Liver (tissue), 9 donors: ENCODE results near the gene CFAP97D2. TPM values are rescaled to one million over a fixed set of nuclear protein-coding genes. Genes with fewer than 3 reads are reported as not detected.

ENCODE experiments used
- DNase-seq: peaks from one replicate; pipeline ENCODE4 v3.0.0-alpha.2; 2017; ENCODE audit warnings: low spot score
- H3K27ac ChIP-seq, 2 donors: one replicate each; pipeline ENCODE4 v1.7.0; 2013; ENCODE audit warnings: inconsistent platforms in 2 of 2, low read length in 2 of 2, control low read depth in 1 of 2, low read depth in 1 of 2, mild to moderate bottlenecking in 1 of 2
- H3K27me3 ChIP-seq, 4 donors: one replicate each; pipeline versions ENCODE4 v1.6.1 to v1.7.0; 2013; ENCODE audit warnings: low read length in 3 of 4, inconsistent platforms in 1 of 4, mild to moderate bottlenecking in 1 of 4, moderate library complexity in 1 of 4; ENCODE audit not compliant: control insufficient read depth in 4 of 4, insufficient read depth in 4 of 4
- H3K36me3 ChIP-seq, 4 donors: one replicate each; pipeline versions ENCODE4 v1.6.1 to v1.7.0; 2013; ENCODE audit warnings: low read length in 3 of 4, mild to moderate bottlenecking in 3 of 4, low read depth in 1 of 4, moderate library complexity in 1 of 4; ENCODE audit not compliant: control insufficient read depth in 4 of 4, insufficient read depth in 3 of 4
- H3K4me1 ChIP-seq, 4 donors: one replicate each; pipeline versions ENCODE4 v1.6.1 to v1.7.0; 2013; ENCODE audit warnings: low read length in 3 of 4, mild to moderate bottlenecking in 3 of 4, moderate library complexity in 1 of 4; ENCODE audit not compliant: control insufficient read depth in 4 of 4, insufficient read depth in 4 of 4
- H3K4me3 ChIP-seq, 3 donors: one replicate each; pipeline versions ENCODE4 v1.6.1 to v1.7.0; 2013; ENCODE audit warnings: low read length in 3 of 3, control low read depth in 1 of 3, low read depth in 1 of 3, mild to moderate bottlenecking in 1 of 3
- H3K9ac ChIP-seq, 2 donors: one replicate each; pipeline ENCODE4 v1.7.0; 2013; ENCODE audit warnings: low read length in 2 of 2, mild to moderate bottlenecking in 2 of 2, moderate library complexity in 2 of 2, control low read depth in 1 of 2, low read depth in 1 of 2
- H3K9me3 ChIP-seq, 4 donors: one replicate each; pipeline versions ENCODE4 v1.6.1 to v1.7.0; 2013; ENCODE audit warnings: low read length in 3 of 4; ENCODE audit not compliant: control insufficient read depth in 4 of 4
- ATF3 ChIP-seq: IDR thresholded peaks from 2 replicates; pipeline ENCODE4 v1.6.1; 2016; ENCODE audit warnings: antibody characterized with exemption
- EGR1 ChIP-seq, 2 donors: IDR thresholded peaks; 2 replicates each; pipeline ENCODE4 v1.6.1; 2016 to 2018; ENCODE audit warnings: antibody characterized with exemption in 2 of 2, low read depth in 2 of 2
- FOXA2 ChIP-seq: IDR thresholded peaks from 2 replicates; pipeline ENCODE4 v1.6.1; 2016; ENCODE audit warnings: antibody characterized with exemption
- GABPA ChIP-seq, 2 donors: IDR thresholded peaks in 1 of 2; conservative IDR thresholded peaks in 1 of 2; 2 replicates each; pipeline ENCODE4 v1.6.1; 2016; ENCODE audit warnings: antibody characterized with exemption in 2 of 2, mild to moderate bottlenecking in 1 of 2, moderate library complexity in 1 of 2
- HNF4G ChIP-seq: IDR thresholded peaks from 2 replicates; pipeline ENCODE4 v1.6.1; 2016; ENCODE audit warnings: antibody characterized with exemption
- JUND ChIP-seq, 2 donors: IDR thresholded peaks; 2 replicates each; pipeline ENCODE4 v1.6.1; 2016; ENCODE audit warnings: antibody characterized with exemption in 2 of 2
- MAX ChIP-seq: IDR thresholded peaks from 2 replicates; pipeline ENCODE4 v1.6.1; 2016; ENCODE audit warnings: antibody characterized with exemption
- NR2F2 ChIP-seq: IDR thresholded peaks from 2 replicates; pipeline ENCODE4 v1.6.1; 2016; ENCODE audit warnings: antibody characterized with exemption
- RAD21 ChIP-seq, 2 donors: IDR thresholded peaks; 2 replicates each; pipeline ENCODE4 v1.6.1; 2016; ENCODE audit warnings: antibody characterized with exemption in 2 of 2, mild to moderate bottlenecking in 2 of 2
- REST ChIP-seq: IDR thresholded peaks from 2 replicates; pipeline ENCODE4 v1.6.1; 2016; ENCODE audit warnings: antibody characterized with exemption, mild to moderate bottlenecking
- RXRA ChIP-seq, 2 donors: IDR thresholded peaks; 2 replicates each; pipeline ENCODE4 v1.6.1; 2017 to 2018; ENCODE audit warnings: antibody characterized with exemption in 2 of 2, mild to moderate bottlenecking in 1 of 2
- SP1 ChIP-seq: IDR thresholded peaks from 2 replicates; pipeline ENCODE4 v1.6.1; 2018; ENCODE audit warnings: antibody characterized with exemption, mild to moderate bottlenecking
- TAF1 ChIP-seq: conservative IDR thresholded peaks from 2 replicates; pipeline ENCODE4 v1.6.1; 2016; ENCODE audit warnings: antibody characterized with exemption, mild to moderate bottlenecking
- YY1 ChIP-seq: IDR thresholded peaks from 2 replicates; pipeline ENCODE4 v1.6.1; 2016; ENCODE audit warnings: antibody characterized with exemption, mild to moderate bottlenecking
- ZBTB33 ChIP-seq: IDR thresholded peaks from 2 replicates; pipeline ENCODE4 v1.6.1; 2016; ENCODE audit warnings: antibody characterized with exemption
- WGBS: extraction: QIAGEN DNeasy Blood & Tissue Kit; methylation state at CpG from one replicate; pipeline ENCODE4 v1.1.7; 2013; 5-methylcytosine and 5-hydroxymethylcytosine counted together
- polyA plus RNA-seq, 2 donors: library from polyadenylated mRNA; stranded (reverse) in 1 of 2; unstranded in 1 of 2; fragments of 200-250 nt in 1 of 2; fragments of >200 nt in 1 of 2; fragmentation: Nextera tagmentation in 1 of 2; extraction: Ambion mirVana in 1 of 2; gene quantifications; one replicate each; pipeline versions ENCODE4 v1.2.1 to v1.2.3, GENCODE V29; 2013 to 2015
- total RNA-seq, 2 donors: library from RNA; depleted of rRNA; stranded (reverse); fragments of >200 nt; gene quantifications; one replicate each; pipeline ENCODE4 v1.2.3, GENCODE V29; 2014
- TF ChIP-seq, protein P1 (sequence below): fragments of 150-350 bp; IDR thresholded peaks from 2 replicates; pipeline ENCODE4 v1.5.1; 2017; ENCODE audit warnings: improper control_type of control experiment, low read depth, low read length; ENCODE audit not compliant: missing input control
- donor health status: healthy.
- donor health status: healthy.
- donor health status: healthy.
- donor health status: healthy.
- donor health status: healthy.

Gene CFAP97D2
- total and polyA plus RNA-seq, 4 donors, result not detected

DNA sequence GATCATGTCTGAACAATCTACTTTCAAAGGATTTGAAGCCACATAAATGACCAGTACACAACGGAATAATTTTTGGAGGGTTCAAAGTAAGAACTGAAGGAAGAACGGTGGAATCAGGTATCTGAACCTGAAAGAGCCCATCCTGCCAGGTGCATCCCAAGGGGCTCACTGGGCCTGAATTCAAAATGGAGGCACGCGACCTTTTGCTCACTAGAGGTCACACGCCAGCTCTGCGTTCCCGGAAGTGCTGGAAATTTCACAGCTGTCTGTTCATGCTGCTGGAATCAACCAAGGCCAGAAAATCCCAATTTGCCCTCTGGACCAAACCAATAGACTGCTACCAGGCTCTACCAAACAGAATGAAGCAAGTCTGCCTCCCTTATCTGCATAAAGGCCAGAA is 42.5 kb upstream of the CFAP97D2 start:
- 91% methylated on average over 7 of the region's 7 CpGs for WGBS
- Histone ChIP-seq H3K4me1 (peaks cover 1 to 7% (median 4%) of the 10 kb centered on the region in 4 donors), H3K27ac (no peak overlapping the region), H3K9me3 (no peaks in the 10 kb centered on the region), H3K4me3 (no peak overlapping the region), H3K27me3 (no peaks in the 10 kb centered on the region), H3K9ac (no peak overlapping the region), H3K36me3 (no peaks in the 10 kb centered on the region)
- no peak for TF ChIP-seq RAD21 (IDR thresholded peaks at IDR 0.05)
- no peak for TF ChIP-seq NR2F2
- no peak for TF ChIP-seq ZBTB33
- no peak for TF ChIP-seq TAF1
- DNase-seq, result no peak

- no peak overlapping the region for H3K4me3 ChIP-seq
- TF ChIP-seq YY1 (no peak), HNF4G (no peak), RAD21 (IDR thresholded peaks at IDR 0.05) (no peak), MAX (no peak), SP1 (no peak), EGR1 (IDR thresholded peaks at IDR 0.05; ENCODE audit: low read depth in 2 of 2) (no peak), ATF3 (no peak), RXRA (IDR thresholded peaks at IDR 0.05) (no peak), GABPA (IDR thresholded peaks at IDR 0.05 in 1 of 2, conservative IDR thresholded peaks at IDR 0.05 in 1 of 2) (no peak)
- TF ChIP-seq, protein P1, sequence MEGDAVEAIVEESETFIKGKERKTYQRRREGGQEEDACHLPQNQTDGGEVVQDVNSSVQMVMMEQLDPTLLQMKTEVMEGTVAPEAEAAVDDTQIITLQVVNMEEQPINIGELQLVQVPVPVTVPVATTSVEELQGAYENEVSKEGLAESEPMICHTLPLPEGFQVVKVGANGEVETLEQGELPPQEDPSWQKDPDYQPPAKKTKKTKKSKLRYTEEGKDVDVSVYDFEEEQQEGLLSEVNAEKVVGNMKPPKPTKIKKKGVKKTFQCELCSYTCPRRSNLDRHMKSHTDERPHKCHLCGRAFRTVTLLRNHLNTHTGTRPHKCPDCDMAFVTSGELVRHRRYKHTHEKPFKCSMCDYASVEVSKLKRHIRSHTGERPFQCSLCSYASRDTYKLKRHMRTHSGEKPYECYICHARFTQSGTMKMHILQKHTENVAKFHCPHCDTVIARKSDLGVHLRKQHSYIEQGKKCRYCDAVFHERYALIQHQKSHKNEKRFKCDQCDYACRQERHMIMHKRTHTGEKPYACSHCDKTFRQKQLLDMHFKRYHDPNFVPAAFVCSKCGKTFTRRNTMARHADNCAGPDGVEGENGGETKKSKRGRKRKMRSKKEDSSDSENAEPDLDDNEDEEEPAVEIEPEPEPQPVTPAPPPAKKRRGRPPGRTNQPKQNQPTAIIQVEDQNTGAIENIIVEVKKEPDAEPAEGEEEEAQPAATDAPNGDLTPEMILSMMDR, result no peak
- no peak overlapping the region for H3K27ac ChIP-seq
- H3K4me1 ChIP-seq, result no peaks in the 10 kb centered on the region
- DNase-seq, result no peak
- H3K9ac ChIP-seq, result no peak overlapping the region
- H3K36me3 ChIP-seq, result no peaks in the 10 kb centered on the region
- no peaks in the 10 kb centered on the region for H3K27me3 ChIP-seq
- WGBS, result 63% methylated on average over 25 of the region's 25 CpGs
- no peaks in the 10 kb centered on the region for H3K9me3 ChIP-seq
These were observed 38.7 kb upstream of the CFAP97D2 start for GRCh38 chr13:114140131-114140905.

GRCh38 chr13:114140906-114141250 is 38.2 kb upstream of the CFAP97D2 start:
- H3K9ac ChIP-seq, result no peak overlapping the region
- TF ChIP-seq JUND (IDR thresholded peaks at IDR 0.05), result no peak
- no peak for TF ChIP-seq HNF4G
- TF ChIP-seq REST, result no peak
- no peak for TF ChIP-seq FOXA2
- no peak for TF ChIP-seq EGR1 (IDR thresholded peaks at IDR 0.05; ENCODE audit: low read depth in 2 of 2)
- no peak for TF ChIP-seq RXRA (IDR thresholded peaks at IDR 0.05)
- TF ChIP-seq MAX, result no peak
- no peak for DNase-seq
- H3K36me3 ChIP-seq, result no peaks in the 10 kb centered on the region
- no peaks in the 10 kb centered on the region for H3K4me1 ChIP-seq
- no peaks in the 10 kb centered on the region for H3K9me3 ChIP-seq
- H3K27ac ChIP-seq, result no peak overlapping the region
- H3K27me3 ChIP-seq, result no peaks in the 10 kb centered on the region
- H3K4me3 ChIP-seq, result no peak overlapping the region
- WGBS, result 39% methylated on average over 10 of the region's 10 CpGs
